Keratinocyte (primary cell): ENCODE results near the gene USB1. TPM values are rescaled to one million over a fixed set of nuclear protein-coding genes. Genes with fewer than 3 reads are reported as not detected.

Experiments used
- DNase-seq: peaks from one replicate; pipeline ENCODE4 v3.0.0-alpha.2; 2011; ENCODE audit warnings: low read depth, missing footprints, low spot score
- FAIRE-seq: peaks from 2 replicates; lab custom pipeline; 2011; peaks lifted over from hg19 to GRCh38; lab: Jason Lieb, UNC
- H2AFZ ChIP-seq: 2 replicates; pipeline ENCODE4 v1.6.0; 2012; ENCODE audit warnings: low read length, control low read depth, inconsistent platforms; ENCODE audit not compliant: control insufficient read depth
- H3K27ac ChIP-seq: 2 replicates; pipeline ENCODE4 v1.5.1; 2011; ENCODE audit warnings: low read length; ENCODE audit not compliant: control insufficient read depth, insufficient read depth
- H3K27me3 ChIP-seq: 3 replicates; pipeline ENCODE4 v1.6.0; 2011; ENCODE audit warnings: low read length; ENCODE audit not compliant: control insufficient read depth, insufficient read depth; ENCODE audit errors: extremely low read depth
- H3K36me3 ChIP-seq, 2 experiments: 2 replicates in 1 of 2; 3 replicates in 1 of 2; pipeline ENCODE4 v1.5.1; 2011; ENCODE audit warnings: low read length in 2 of 2, mild to moderate bottlenecking in 1 of 2; ENCODE audit not compliant: control insufficient read depth in 2 of 2, insufficient read depth in 2 of 2; ENCODE audit errors: extremely low read depth in 1 of 2
- H3K4me1 ChIP-seq: 3 replicates; pipeline ENCODE4 v1.5.1; 2011; ENCODE audit warnings: low read length; ENCODE audit not compliant: control insufficient read depth, insufficient read depth; ENCODE audit errors: extremely low read depth
- H3K4me2 ChIP-seq: 3 replicates; pipeline ENCODE4 v1.6.0; 2011; ENCODE audit warnings: low read depth, low read length; ENCODE audit not compliant: control insufficient read depth, insufficient read depth; ENCODE audit errors: extremely low read depth
- H3K4me3 ChIP-seq, 3 experiments: fragments of 200-600 bp in 1 of 3; sonication (generic) in 1 of 3; 2 replicates in 2 of 3; 3 replicates in 1 of 3; pipeline ENCODE4 v1.5.1; 2011 to 2016; ENCODE audit warnings: low read length in 3 of 3, mild to moderate bottlenecking in 3 of 3, control low read depth in 2 of 3, inconsistent platforms in 1 of 3, low read depth in 1 of 3, mixed read lengths in 1 of 3, mixed run types in 1 of 3, moderate library complexity in 1 of 3; ENCODE audit not compliant: control insufficient read depth in 2 of 3, insufficient read depth in 2 of 3; ENCODE audit errors: extremely low read depth in 1 of 3
- H3K79me2 ChIP-seq: 2 replicates; pipeline ENCODE4 v1.6.0; 2012; ENCODE audit warnings: low read length; ENCODE audit not compliant: control insufficient read depth, insufficient read depth
- H3K9ac ChIP-seq: 3 replicates; pipeline ENCODE4 v1.6.0; 2011; ENCODE audit warnings: low read length; ENCODE audit not compliant: control insufficient read depth, insufficient read depth; ENCODE audit errors: extremely low read depth
- H3K9me1 ChIP-seq: 3 replicates; pipeline ENCODE4 v1.6.0; 2011; ENCODE audit warnings: low read length; ENCODE audit not compliant: control insufficient read depth, insufficient read depth; ENCODE audit errors: extremely low read depth
- H3K9me3 ChIP-seq: 2 replicates; pipeline ENCODE4 v1.5.1; 2012; ENCODE audit warnings: low read depth, low read length; ENCODE audit not compliant: control insufficient read depth
- H4K20me1 ChIP-seq: 3 replicates; pipeline ENCODE4 v1.6.0; 2011; ENCODE audit warnings: low read length; ENCODE audit not compliant: control insufficient read depth, insufficient read depth; ENCODE audit errors: extremely low read depth
- EZH2 ChIP-seq: IDR thresholded peaks from one replicate; pipeline ENCODE4 v1.6.1; 2012; ENCODE audit warnings: inconsistent platforms, mild to moderate bottlenecking, low read length, moderate library complexity
- dilution Hi-C: fragments of 300-500 bp; cut with MboI; formaldehyde crosslinking; loops from one replicate; pipeline ENCODE4 v1.7.0; 2020; ENCODE audit warnings: low sequenced_read_pairs; ENCODE audit not compliant: extremely low pct_ligation_motif_present
- polyA plus RNA-seq, 5 experiments: library from polyadenylated mRNA; depleted of rRNA in 3 of 5; stranded (reverse) in 3 of 5; stranded (forward) in 1 of 5; unstranded in 1 of 5; fragments of >200 nt; gene quantifications; 1 replicate in 1 of 5; 2 replicates in 3 of 5; 3 replicates in 1 of 5; pipeline versions ENCODE4 v1.2.1 to v1.2.3, GENCODE V29; 2011 to 2012; ENCODE audit warnings: missing spikeins in 2 of 5, low read depth in 1 of 5, low replicate concordance in 1 of 5
- TF ChIP-seq, protein P1 (sequence below), 3 experiments: IDR thresholded peaks in 1 of 3; conservative IDR thresholded peaks in 1 of 3; optimal IDR thresholded peaks in 1 of 3; 2 replicates in 2 of 3; 3 replicates in 1 of 3; pipeline versions ENCODE3 to v1.5.1; 2011; ENCODE audit warnings: low read length in 3 of 3, mild to moderate bottlenecking in 3 of 3, moderate library complexity in 2 of 3, control low read depth in 1 of 3, inconsistent platforms in 1 of 3; ENCODE audit not compliant: insufficient read depth in 2 of 3; ENCODE audit errors: extremely low read depth in 1 of 3

The USB1 gene
- polyA plus RNA-seq, 1 donor (not counting 4 experiments of a cell fraction or from before 2014, with no cell fraction given) = 63.5 TPM

DNA sequence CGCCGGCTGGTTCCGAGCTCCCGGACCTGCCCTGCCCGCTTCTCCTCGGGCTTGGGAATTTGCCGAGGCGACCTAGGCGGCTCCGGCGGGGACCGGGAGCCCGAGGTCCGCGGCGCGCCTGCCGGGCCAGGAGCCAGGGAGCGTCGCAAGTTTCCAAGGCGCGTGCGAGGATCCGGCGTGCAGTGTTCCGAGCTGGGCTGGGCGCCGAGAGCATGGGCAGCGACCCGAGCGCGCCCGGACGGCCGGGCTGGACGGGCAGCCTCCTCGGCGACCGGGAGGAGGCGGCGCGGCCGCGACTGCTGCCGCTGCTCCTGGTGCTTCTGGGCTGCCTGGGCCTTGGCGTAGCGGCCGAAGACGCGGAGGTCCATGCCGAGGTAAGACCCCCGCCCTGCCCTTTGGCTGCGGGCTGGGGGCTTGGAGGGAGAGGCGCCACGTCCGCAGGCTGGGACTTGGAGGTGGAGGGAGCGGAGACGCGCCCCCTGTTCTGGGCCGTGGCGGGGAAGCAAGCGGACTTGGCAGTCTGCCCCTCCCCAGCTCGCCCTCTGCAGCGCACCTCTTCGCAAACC lies 25.0 kb downstream of the USB1 start:
- no peaks in the 10 kb centered on the region for H3K36me3 ChIP-seq
- H2AFZ ChIP-seq = peak overlapping the region; percentile 80
- no peaks in the 10 kb centered on the region for H3K79me2 ChIP-seq
- H3K4me1 ChIP-seq = peaks cover 33% of the 10 kb centered on the region
- H3K27me3 ChIP-seq = no peaks in the 10 kb centered on the region
- no peaks in the 10 kb centered on the region for H3K9me1 ChIP-seq
- H3K4me2 ChIP-seq = peak overlapping the region; percentile 91
- FAIRE-seq (no peak), DNase-seq (no peak)
- TF ChIP-seq, protein P1, sequence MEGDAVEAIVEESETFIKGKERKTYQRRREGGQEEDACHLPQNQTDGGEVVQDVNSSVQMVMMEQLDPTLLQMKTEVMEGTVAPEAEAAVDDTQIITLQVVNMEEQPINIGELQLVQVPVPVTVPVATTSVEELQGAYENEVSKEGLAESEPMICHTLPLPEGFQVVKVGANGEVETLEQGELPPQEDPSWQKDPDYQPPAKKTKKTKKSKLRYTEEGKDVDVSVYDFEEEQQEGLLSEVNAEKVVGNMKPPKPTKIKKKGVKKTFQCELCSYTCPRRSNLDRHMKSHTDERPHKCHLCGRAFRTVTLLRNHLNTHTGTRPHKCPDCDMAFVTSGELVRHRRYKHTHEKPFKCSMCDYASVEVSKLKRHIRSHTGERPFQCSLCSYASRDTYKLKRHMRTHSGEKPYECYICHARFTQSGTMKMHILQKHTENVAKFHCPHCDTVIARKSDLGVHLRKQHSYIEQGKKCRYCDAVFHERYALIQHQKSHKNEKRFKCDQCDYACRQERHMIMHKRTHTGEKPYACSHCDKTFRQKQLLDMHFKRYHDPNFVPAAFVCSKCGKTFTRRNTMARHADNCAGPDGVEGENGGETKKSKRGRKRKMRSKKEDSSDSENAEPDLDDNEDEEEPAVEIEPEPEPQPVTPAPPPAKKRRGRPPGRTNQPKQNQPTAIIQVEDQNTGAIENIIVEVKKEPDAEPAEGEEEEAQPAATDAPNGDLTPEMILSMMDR (optimal IDR thresholded peaks at IDR 0.05 in 1 of 3, IDR thresholded peaks at IDR 0.05 in 1 of 3, conservative IDR thresholded peaks at IDR 0.05 in 1 of 3; ENCODE audit: extremely low read depth in 1 of 3, insufficient read depth in 2 of 3, low read length in 3 of 3) = no peak
- TF ChIP-seq EZH2 = no peak
- no peak overlapping the region for H3K27ac ChIP-seq
- H3K9me3 ChIP-seq = no peaks in the 10 kb centered on the region
- peaks cover 3% of the 10 kb centered on the region for H4K20me1 ChIP-seq
- H3K4me3 ChIP-seq = peak overlapping the region; percentile 58 to 72 (median 69)
- dilution Hi-C loops = no loop called here
- peak overlapping the region; percentile 69 for H3K9ac ChIP-seq

- H3K4me1 ChIP-seq = peaks cover 31% of the 10 kb centered on the region
- peak overlapping the region; percentile 58 to 72 (median 69) for H3K4me3 ChIP-seq
- peak overlapping the region; percentile 91 for H3K4me2 ChIP-seq
- dilution Hi-C loops = no loop called here
- FAIRE-seq (no peak), DNase-seq (no peak)
- peak overlapping the region; percentile 80 for H2AFZ ChIP-seq
- H3K9ac ChIP-seq = peak overlapping the region; percentile 41
- no peak overlapping the region for H3K27ac ChIP-seq
- peak; percentile 27 for TF ChIP-seq EZH2
- TF ChIP-seq, protein P1 (optimal IDR thresholded peaks at IDR 0.05 in 1 of 3, IDR thresholded peaks at IDR 0.05 in 1 of 3, conservative IDR thresholded peaks at IDR 0.05 in 1 of 3; ENCODE audit: extremely low read depth in 1 of 3, insufficient read depth in 2 of 3, low read length in 3 of 3) = no peak
- no peaks in the 10 kb centered on the region for H3K9me3 ChIP-seq
- no peaks in the 10 kb centered on the region for H3K9me1 ChIP-seq
- H4K20me1 ChIP-seq = peaks cover 3% of the 10 kb centered on the region
- H3K79me2 ChIP-seq = no peaks in the 10 kb centered on the region
- H3K27me3 ChIP-seq = no peaks in the 10 kb centered on the region
- no peaks in the 10 kb centered on the region for H3K36me3 ChIP-seq
These were observed 25.5 kb downstream of the USB1 start for GRCh38 chr16:58026705-58027160.
